GM21528 (cell line): Measurements from ENCODE around the gene VAX1.
A peak's percentile ranks its signal among the peaks of the same experiment; 100 is the strongest.
"Not testable (repeated sequence)": the region's sequence is repeated elsewhere in the genome, so short reads cannot be mapped to it uniquely, and the experiment has no call there.

ENCODE experiments used
- ATAC-seq: cut with Tn5 transposase; IDR thresholded peaks from one replicate; pipeline ENCODE4 v1.9.1; 2021; ENCODE audit warnings: mild to moderate bottlenecking, moderate library complexity; ENCODE audit not compliant: unreplicated experiment, low FRiP score

Gene VAX1, protein sequence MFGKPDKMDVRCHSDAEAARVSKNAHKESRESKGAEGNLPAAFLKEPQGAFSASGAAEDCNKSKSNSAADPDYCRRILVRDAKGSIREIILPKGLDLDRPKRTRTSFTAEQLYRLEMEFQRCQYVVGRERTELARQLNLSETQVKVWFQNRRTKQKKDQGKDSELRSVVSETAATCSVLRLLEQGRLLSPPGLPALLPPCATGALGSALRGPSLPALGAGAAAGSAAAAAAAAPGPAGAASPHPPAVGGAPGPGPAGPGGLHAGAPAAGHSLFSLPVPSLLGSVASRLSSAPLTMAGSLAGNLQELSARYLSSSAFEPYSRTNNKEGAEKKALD

DNA sequence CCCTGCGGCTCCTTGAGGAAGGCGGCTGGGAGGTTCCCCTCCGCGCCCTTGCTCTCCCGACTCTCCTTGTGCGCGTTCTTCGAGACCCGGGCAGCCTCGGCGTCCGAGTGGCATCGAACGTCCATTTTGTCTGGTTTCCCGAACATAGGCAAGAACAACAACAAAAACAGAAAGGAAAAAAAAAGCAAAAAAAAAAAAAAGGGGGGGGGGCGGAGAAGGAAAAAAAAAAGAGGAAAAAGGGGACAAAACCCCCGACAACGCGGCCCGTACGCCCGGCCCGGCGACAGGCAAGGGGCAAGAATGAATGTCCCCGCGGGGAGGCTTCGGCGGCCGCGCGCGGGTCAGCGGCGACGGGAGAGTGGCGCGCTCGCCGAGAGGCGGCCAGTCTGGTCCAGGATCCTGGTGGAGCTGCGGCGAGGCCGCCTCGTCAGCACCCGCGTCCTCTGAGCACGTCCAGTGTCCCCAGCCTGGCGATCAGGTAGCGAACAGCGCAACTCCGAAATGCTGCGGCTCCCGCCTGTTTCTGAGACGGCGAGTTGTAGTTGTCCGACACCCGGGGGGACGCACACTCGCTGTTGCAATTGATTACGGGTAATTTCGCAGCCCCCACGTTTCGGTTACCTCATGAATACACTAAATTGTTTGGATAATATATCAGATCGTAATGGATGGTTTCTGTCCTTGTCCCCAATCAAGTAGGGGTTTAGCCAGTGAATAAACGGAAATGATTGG is at the start of gene VAX1:
Gene VAX1, minus strand, starts transcription at position 360 of the 732 bp plus-strand sequence. Its CDS starts 214 bp downstream, at position 146.
- no peak for ATAC-seq

DNA sequence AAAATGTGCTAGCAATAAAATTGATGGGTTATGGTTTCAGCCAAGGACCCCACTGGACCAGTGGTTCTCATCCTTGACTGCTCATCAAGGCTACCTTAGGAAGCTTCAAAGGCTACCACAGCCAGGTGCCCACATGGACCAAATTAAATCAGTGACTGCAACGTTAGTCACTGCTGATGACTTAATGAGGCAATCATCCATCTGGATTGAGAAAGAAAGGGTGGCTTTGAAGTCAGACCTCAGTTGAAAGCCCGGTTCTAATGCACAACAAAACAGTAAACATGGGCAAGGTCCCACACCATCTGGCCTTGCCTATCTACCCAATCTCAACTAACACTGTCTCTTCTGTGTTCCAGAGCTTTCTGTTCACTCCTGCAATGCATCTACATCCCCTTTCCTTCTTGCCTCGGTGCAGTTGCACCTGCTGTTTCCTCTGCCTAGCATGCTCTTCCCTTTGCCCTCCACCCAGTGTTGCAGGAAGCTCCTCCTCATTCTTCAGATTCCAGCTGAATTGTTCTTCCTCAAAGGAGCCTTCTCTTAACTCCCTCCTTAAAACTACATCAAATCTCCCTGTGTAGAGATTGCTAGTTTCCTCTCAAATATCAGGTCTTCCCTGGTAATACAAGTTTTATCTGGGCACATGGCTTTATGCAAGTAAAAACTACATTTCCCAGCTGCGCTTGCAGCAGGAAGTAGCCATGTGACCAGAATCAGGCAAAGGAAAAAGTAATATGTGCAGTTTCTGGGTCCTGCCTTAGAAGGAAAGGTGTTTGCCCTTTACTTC is 49.0 kb upstream of the VAX1 start:
- no peak for ATAC-seq

DNA sequence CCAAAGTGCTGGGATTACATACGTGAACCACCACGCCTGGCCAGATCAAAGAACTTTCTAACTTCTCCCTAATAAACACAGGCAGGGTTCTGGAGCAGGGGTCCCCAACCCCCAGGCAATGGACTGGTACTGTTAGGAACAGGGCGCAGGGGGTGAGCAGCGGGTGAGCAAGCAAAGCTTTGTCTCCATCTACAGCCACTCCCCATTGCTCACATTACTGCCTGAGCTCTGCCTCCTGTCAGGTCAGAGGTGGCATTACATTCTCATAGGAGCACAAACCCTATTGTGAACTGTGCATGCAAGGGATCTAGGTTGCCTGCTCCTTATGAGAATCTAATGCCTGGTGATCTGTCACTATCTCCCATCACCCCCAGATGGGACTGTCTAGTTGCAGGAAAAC is 47.7 kb upstream of the VAX1 start:
- ATAC-seq: not testable (repeated sequence)

GRCh38 chr10:117184821-117185220 is 46.8 kb upstream of the VAX1 start:
- no peak for ATAC-seq

- ATAC-seq: no peak
Observed at GRCh38 chr10:117184296-117184695, 46.2 kb upstream of the VAX1 start.

GRCh38 chr10:117178190-117178589 is 40.1 kb upstream of the VAX1 start:
- ATAC-seq: no peak

DNA sequence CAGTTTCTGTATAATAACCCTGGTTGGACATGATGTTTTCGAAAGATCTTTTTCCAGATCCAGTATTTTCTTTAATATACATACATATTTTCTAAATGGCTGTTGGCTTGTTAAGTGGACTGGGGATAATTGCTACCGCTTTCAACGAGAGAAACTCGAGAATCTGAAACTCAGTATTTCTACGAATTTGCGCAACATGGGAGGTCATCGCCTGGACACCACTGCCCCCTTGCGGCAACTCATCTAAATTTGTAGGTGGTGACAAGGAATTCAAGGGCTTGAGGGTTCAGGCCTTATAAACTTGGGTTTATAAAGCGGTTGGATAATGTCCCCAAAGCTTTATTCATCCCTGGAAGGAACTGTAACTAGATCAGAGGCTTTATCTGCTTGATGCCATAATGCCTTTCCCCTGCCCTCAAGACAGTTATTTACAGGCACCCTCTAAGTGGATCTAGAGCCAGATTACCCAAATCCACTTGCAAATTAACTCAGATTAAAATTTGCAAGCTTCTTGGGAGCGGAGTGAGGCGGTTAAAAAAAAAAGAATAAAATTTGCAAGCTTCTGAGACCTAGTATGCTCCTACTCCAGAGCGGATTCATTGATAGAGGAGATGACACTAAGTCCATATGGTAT is 37.9 kb upstream of the VAX1 start:
- peak; percentile 54 for ATAC-seq

DNA sequence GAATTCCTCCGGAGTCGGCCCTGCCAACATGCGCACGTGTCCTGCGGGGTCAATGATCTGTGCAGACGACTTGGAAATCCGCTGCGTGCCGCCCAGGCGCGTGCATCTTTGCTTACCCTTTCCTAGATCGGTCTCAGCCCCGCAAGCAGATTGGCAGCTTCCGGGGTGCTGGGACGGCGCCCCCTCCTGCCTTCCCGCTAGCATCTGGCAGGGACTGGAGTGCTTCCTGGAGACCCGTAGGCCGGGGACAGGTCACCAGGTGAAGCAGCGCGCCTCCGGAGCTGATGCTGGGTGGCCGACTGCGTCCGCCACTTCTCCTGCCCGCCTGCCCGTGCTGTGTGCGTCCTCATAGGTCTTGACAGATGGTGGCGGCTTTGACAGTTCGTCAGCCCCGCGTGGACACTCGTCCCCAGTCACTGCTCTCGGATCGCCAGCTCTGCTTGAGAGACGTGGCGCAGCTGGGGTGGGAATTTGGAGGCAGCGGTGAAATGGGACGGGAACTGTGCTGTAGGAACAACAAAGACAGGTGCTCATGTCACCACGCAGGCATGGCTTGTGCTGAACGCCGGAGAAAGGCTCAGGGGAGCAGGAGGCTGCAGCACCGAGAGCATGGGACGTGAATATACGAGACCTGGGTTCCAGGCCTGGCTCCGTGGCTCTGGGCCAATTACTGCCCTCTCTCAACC is 37.3 kb upstream of the VAX1 start:
- peak; percentile 53 for ATAC-seq

DNA sequence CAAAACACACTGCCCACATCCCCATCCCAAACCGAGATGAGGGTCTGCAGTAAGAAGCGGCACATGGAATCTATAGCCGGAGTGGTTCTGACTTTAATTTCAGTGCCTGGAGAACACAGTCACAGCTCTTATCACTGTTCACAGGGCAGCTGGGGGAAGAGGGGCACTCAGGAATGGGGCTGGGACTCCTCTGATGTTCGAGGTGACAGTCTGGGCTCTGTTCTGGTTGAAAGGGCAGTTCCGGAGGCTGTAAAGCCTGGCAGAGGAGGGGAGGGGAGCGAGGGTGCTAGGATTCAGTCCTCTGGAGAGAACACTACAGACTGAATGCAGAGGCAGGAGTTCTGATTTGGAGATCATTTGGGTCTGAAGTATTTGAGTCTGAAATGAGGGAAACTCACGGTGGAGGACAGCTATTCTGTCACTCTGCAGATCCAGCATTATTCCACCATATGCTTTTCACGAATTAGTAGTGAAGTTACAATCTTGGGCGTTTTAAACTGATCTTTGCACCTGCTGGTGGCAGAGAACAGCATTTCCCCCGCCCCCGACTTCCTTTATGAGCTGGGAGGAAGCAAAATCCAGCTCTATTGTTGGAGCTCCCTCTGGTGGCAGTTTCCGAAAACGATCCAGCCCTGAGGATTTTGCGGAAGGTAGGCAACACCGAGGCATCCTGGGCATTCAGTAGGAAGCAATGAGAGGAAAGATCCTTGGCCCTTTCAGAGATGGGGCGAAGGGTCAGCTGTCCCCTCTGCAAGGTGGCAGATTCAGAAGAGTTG is 36.6 kb upstream of the VAX1 start:
- ATAC-seq: peak; percentile 94

DNA sequence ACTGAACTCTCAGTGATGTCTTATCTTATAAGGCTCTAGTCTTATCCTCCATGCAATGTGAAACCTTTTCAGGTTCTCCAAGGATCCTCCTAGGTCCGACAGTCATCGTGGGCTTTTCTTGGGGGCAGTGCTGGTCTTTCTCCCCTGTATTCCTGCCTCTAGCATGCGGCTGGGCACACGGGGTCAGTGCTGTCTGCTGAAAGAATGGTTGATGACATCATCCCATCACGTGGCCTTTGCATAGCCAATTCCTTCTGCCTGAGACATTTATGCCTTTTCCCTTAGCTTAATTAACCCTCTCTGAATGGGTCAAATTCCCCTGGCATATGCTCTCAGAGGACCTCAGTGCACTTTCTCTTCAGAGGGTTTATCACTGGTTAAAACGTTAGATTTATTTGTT is 32.2 kb upstream of the VAX1 start:
- ATAC-seq: no peak

- no peak for ATAC-seq
Observed at GRCh38 chr10:117169480-117169879, 31.4 kb upstream of the VAX1 start.

DNA sequence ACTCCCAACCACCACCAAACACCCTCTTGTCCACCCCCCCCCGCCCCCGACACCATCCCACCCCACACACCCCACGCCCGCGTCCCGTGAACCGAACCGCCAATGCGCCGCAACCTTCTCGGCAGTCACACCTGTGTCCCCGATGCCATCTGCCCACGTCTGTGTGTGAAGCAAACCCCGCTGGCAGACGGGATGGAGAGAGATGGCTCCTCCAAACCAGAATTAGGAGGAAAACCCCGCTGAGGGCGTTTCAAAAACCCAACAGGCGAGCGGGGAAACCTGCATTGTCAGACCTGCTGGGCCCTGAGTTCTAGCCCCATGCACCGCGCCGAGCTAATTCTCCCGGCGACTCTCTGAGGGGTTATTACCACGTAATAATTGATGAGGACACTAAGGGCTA is 30.7 kb upstream of the VAX1 start:
- ATAC-seq: no peak

DNA sequence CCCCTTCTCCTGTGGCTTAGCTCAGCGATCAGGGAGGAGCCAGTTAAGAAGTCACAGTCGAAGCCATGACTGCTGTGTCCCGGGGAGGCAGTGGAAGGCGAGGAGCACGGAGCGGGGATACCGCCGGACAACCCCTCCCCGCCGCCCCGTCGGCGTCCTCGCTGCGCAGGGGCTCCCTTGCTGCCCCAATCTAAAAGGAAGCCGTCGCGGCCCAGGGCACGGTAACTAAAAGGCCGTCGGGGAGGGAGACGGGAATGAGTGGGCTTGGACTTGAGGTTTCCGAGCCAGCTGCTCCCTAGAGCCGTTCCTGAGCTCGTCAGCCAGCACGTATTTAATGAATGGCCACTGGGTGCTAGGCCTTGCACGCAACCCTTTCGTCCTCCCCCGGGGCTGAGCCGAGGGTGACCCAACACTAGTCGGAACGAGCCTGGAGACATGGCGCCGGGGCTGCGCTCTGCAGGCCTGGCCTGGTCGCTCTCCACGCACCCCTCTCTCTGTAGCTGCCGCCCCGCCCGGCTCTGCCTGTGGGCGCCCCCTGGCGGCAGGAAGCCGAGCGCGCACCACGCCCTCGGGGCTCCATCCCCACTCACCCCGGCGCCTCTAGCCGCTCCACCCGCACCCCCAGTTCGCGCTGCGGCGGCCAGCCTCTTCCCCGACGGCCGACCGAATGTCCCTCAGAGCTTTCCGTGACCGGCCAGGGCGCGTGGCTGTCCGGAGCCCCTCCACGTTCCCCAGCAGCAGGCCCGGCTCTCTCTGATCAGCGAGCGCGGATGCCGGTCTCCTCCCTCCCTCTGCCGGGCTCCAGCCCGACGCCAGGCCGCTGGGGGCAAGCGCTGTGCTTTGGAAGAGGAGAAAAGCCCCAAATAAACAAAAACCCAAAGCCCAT is 30.0 kb upstream of the VAX1 start:
- peak; percentile 87 for ATAC-seq

DNA sequence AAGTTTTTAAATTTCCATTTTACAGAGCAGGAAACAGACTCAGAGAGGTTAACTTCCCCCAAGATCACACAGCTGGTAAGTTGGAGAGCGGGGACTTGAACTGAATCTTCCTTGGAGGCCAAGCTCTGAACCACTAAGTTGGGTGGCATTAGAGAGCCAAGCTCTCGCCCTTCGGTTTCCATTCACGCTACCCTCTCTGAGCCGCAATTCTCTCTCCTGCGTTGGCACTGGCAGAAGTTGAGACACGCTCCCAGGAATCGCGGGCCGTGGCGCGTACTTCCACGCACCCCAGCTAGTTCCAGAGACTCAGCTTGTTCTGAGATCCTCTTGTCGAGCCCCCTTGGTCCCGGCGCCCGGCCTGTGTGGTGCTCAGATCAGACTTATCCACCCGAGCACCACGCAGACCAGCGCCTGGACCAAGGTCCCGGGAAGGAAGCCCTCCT is 29.3 kb upstream of the VAX1 start:
- no peak for ATAC-seq

- no peak for ATAC-seq
Observed at GRCh38 chr10:117166418-117167345, 28.6 kb upstream of the VAX1 start.

- ATAC-seq: no peak
Observed at GRCh38 chr10:117165538-117166417, 27.7 kb upstream of the VAX1 start.
